ENCODE measurements around the gene EHMT2.
"Not testable (repeated sequence)": the region's sequence is repeated elsewhere in the genome, so short reads cannot be mapped to it uniquely, and the experiment has no call there.

EHMT2 gene

GRCh38 chr6:31911826-31912585 is 14.5 kb upstream of the EHMT2 start:
- DNase-seq = no peak

DNA sequence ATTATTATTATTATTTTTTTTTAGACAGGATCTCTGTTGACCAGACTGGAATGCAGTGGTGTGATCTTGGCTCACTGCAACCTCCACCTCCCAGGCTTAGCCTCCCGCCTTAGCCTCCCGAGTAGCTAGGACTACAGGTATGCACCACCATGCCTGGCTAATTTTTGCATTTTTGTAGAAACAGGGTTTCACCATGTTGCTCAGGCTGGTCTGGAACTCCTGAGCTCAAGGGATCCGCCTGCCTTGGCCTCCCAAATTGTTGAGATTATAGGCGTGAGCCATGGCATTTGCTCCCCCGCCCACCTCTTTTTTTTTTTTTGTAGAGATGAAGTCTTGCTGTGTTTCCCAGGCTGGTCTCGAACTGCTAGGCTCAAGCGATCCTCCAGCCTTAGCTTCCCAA is 11.8 kb upstream of the EHMT2 start:
- not testable (repeated sequence) for DNase-seq

- no peak for DNase-seq
These were observed 11.3 kb upstream of the EHMT2 start for GRCh38 chr6:31908791-31909190.

- not testable (repeated sequence) for DNase-seq
These were observed 10.8 kb upstream of the EHMT2 start for GRCh38 chr6:31908255-31908654.

DNA sequence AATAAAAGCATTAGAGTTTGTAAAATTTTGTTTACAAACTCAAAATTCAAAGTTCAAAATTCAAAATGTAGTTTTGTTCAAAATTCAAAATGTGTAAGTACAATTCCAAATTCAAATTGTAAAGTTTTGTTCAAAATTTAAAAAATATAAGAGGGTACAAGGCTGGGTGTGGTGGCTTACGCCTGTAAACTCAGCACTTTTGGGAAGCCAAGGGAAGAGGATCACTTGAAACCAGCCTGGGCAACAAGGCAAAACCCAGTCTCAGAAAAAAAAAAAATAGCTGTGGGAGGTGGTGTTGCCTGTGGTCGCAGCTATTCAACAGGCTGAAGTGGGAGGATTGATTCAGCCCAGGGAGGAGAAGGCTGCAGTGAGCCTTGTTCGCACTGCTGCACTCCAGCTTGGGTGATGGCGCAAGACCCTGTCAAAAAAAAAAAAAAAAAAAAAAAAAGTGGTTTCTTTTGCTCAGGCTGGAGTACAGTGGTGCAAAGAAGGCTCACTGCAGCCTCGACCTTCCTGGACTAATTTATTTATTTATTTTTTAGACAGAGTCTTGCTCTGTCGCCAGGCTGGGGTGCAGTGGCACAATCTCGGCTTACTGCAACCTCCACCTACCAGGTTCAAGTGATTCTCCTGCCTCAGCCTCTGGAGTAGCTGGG is 9.8 kb upstream of the EHMT2 start:
- DNase-seq = no peak

GRCh38 chr6:31906727-31907126 is 9.2 kb upstream of the EHMT2 start:
- not testable (repeated sequence) for DNase-seq

DNA sequence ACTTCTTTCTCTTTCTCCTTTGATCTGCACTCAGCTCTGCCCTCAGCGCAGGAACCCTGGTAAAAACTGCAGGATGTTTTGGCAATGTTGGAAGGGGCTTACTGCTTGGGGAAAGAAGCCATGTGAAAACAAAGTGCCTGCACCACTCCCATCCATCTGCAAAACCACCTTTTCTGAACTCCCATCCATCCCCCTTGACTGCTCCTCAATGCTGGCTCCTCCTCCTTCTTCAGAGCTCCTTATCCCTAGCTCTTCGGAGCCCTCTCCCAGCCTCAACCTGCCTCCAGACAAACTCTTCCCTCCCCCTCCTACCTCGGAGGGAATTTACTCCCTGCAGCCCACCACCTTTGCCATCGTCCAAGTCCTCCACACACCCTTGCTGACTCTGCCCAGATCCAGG is 8.6 kb upstream of the EHMT2 start:
- DNase-seq = no peak

GRCh38 chr6:31905041-31905440 is 7.5 kb upstream of the EHMT2 start:
- no peak for DNase-seq

GRCh38 chr6:31903957-31904356 is 6.5 kb upstream of the EHMT2 start:
- DNase-seq = no peak

DNA sequence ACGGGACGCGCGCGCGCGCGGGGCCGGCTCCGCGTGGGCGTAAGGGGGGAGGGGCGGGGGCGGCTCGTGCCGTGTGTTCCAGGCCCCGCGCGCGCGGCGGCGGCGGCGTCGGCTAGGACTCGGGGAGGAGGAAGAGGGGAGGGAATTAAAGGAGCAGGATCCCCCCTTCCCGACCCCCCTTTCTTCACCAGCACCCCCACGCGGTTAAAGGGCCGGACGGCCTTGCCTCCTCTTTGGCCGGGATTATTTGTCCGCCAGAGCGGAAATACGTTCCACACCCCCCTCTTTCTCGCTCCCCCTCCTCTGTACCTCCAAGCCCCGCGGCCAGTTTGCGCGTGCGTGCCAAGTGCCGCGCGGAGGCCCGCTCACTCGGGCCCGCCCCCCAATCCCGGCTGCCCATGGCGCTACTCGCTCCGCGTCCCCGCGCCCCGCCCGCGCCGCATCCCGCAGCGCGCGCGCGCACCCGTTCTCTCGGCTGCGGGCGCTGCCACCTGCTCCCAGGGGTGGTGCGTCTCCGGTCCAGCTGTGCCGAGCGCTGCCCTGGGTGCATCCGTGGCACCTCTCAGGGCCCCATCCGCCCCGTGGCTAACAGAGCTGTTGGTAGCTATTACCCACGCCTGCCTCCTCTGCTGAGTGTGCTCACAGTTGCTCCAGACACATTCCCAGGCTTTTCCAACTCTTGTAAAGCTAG is 4.6 kb upstream of the EHMT2 start, which contains the start of gene ZBTB12:
Gene ZBTB12 (minus strand): TSS at position 134 of the 691 bp plus-strand sequence. CDS start 781 bp downstream, outside the sequence.
- DNase-seq = peak; percentile 86 to 90

- DNase-seq = no peak
These were observed 4.0 kb upstream of the EHMT2 start for GRCh38 chr6:31901415-31901952.

- DNase-seq = no peak
These were observed 3.5 kb upstream of the EHMT2 start for GRCh38 chr6:31900917-31901414.

DNA sequence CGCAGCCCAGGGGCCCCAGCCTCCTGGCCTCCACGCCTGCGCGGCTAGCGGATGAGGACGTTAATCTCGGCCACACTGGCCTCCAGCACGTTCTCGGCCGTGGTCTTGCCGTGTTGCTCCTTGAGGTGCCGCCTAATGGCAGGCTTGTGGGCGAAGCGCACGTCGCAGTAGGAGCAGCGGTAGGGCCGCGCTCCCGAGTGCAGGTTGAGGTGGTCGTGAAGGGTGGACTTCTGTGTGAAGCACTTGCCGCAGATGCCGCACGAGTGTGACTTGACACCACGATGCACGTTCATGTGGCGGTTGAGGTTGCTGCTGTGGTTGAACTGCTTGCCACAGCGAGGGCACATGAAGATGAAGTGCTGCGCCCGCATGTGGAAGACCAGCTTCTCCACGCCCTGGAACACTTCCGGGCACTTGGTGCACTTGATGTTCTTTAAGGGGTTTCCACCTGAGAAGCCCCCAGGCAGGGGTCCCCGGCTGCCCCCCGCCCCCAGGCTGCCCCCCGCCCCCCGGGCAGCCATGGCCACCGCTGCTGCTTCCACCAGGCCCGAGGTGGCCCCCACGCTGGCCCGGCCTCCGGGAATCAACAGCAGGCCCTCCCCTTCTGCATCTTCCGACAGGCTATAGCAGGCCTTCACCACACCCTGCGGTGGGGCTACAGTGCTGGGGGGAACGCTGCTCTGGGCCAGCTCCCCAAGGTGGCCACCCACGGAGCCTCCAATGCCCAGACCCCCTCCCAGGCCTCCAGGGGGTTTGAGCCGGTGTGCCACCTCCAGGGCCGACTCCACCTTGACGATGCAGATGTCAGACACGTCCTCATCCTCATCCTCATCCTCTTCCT is 2.6 kb upstream of the EHMT2 start:
- no peak for DNase-seq

GRCh38 chr6:31899215-31899614 is 1.7 kb upstream of the EHMT2 start:
- DNase-seq = no peak

DNA sequence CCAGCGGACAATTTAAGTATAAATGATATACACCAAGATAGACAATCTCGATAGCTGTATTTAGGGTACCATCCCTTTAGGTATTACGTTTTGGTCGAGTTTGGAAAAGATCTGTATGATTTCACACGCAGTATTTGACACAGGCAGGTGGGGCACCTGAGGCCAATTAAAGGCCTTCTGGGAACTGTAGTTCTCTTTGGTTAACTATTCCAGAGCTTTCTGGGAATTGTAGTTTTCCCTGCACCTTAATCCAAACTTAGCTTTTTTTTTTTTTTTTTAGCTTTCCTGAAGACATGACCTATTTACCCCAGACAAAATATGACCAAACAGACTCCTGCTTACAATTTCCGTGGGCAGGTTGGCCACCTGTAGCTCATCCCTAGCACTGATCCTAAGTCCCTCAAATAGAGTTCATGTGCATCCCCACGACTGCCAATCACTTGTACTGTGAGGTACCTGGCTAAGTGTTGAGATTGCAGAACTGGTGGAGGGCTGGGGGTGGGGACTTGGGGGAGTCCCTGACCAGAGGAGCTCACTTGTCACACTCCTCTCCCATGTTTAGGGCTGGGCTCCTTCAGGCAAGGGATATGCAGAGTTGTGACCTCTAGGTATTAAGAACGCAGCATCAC is 999 bp upstream of the EHMT2 start:
- DNase-seq = peak in 1 of 2 experiments; percentile 4

- DNase-seq = no peak
These were observed 464 bp downstream of the EHMT2 start for GRCh38 chr6:31896856-31897611.

GRCh38 chr6:31896493-31896855 is 1.0 kb downstream of the EHMT2 start:
- DNase-seq = no peak

GRCh38 chr6:31892821-31893220 is 4.7 kb downstream of the EHMT2 start:
- DNase-seq = no peak

- no peak for DNase-seq
These were observed 8.0 kb downstream of the EHMT2 start for GRCh38 chr6:31889331-31889972.
